Activated CD8-positive, alpha-beta memory T cell treated with anti-CD3 and anti-CD28 coated beads for 36 hours (primary cell): ENCODE data around the gene YY1. TPM values are rescaled to one million over a fixed set of nuclear protein-coding genes. Genes with fewer than 3 reads are reported as not detected.

Experiments
- CTCF ChIA-PET: fragments of 350-600 bp; sonication (Branson Sonifier 250); formaldehyde crosslinking; loops from one replicate; lab custom pipeline; 2021; ENCODE audit warnings: antibody characterized with exemption; lab: Charles Lee
- POLR2A ChIA-PET: fragments of 350-600 bp; sonication (Branson Sonifier 250); formaldehyde crosslinking; loops from one replicate; lab custom pipeline; 2021; ENCODE audit warnings: antibody characterized with exemption; lab: Charles Lee
- total RNA-seq, 2 experiments: library from RNA; stranded (reverse); gene quantifications; one replicate each; pipeline ENCODE4 v1.2.3, GENCODE V29; 2021

The YY1 gene
- total RNA-seq, 2 experiments from 2014 or later = 108 to 109 TPM

DNA sequence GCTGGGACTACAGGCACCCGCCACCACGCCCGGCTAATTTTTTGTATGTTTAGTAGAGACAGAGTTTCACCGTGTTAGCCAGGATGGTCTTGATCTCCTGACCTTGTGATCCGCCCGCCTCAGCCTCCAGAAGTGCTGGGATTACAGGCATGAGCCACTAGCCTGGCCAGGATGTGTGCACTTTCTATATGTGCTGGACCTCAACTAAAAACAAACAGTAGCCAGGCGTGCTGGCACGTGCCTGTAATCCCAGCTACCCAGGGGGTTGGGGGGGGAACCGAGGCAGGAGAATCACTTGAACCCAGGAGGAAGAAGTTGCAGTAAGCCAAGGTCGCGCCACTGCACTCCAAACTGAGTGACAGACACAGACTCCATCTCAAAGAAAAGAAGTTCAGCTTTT lies 57.8 kb downstream of the YY1 start:
- ChIA-PET POLR2A (interaction anchor here (0.6 kb wide), 2 partner anchors 62 to 81 kb away, joined by 3 to 6 read pairs; no protein-coding TSS in a partner anchor), CTCF (interaction anchor here (0.8 to 1.1 kb wide), 2 partner anchors 11 to 50 kb away, joined by 3 to 5 read pairs; no protein-coding TSS in a partner anchor)

DNA sequence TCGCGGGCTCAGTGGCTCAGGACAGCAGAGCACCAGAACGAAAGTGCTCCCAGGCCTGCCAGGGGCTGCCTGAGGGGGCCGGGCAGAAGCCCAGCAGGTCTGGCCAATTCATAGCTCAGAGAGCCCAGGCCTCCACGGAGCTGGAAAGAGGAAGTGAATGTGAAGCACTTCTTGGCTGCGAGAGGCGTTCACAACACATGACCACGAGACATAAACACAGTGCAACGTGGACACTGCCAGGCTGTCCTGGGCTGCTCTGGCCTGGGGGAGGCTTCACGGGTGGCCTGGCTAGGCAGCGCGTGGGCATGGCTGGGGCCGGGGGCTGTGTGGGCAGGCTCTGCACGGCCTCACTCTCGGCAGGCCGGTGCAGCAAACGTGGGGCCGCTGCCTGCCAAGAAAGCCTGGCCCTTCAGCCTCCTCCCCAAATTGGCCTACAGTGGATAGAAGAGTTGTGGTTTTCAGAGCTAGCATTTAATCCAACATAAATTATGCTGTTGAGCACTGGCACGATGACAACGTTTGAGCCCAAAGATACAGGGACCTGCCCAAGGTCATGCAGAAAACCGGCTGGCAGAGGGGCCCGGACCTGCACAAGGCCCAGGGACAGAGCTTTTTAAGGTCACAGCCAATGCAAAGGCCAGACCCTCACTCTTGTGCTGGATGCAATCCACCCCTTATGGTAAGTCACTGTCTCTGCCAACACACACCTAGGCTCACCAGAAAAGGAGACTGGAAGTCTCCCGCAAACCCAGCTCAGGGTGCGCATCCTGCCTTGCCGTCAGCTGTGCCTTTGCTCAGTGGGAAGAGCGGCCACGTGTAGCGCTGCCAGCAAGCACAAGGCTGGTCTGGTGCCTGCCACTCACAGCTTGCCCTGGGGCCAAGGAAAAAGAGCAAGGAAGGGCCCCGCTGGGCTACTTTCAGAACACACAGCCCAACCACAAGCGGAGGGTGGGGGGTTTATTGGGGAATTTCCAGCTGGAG lies 58.7 kb downstream of the YY1 start:
- POLR2A ChIA-PET = no interaction called here
- CTCF ChIA-PET = interaction anchor here (1.1 to 1.8 kb wide), 2 partner anchors 12 kb away, joined by 5 read pairs; no protein-coding TSS in a partner anchor

GRCh38 chr14:100298551-100299237 lies 59.8 kb downstream of the YY1 start:
- ChIA-PET POLR2A (no interaction called here), CTCF (interaction anchor here (1.8 kb wide), 1 partner anchor 13 kb away, joined by 5 read pairs; no protein-coding TSS in a partner anchor)

DNA sequence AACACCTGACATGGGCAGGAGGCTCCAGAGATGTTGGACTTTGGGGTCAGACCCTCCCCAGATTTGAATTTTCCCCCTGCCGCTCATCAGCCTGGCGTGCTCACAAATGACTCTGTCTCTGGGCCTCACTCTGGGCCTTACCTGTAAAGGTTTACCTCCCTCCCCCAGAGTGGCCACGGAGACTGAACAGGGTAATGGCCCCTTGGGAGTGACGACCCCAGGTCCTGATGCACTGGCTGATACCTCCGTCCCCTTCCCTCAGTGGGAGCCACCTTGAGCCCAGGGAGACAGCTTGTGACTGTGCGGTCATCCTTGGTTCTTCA lies 60.3 kb downstream of the YY1 start:
- ChIA-PET CTCF (interaction anchor here (0.6 to 1.8 kb wide), 2 partner anchors 13 to 907 kb away, joined by 3 to 5 read pairs; no protein-coding TSS in a partner anchor), POLR2A (no interaction called here)

DNA sequence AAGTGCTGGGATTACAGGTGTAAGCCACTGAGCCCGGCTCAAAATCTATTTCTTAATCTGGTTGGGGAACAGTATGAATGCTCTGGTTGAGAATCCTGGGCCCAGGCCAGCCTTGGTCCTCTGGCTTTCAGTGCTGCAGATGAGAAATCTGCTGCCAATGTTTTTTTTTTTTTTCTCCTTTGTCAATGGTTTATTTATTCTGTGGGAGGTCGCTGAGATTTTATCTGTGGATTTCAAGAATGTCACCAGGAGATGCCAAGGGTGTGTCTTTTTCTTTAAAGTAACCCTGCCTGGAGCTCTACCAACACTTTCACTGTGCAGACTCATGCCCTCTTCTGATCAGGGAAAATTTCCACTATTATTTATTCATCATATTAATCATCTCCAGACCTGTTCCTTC lies 63.7 kb downstream of the YY1 start:
- POLR2A ChIA-PET = no interaction called here
- CTCF ChIA-PET = interaction anchor here (0.6 to 3.2 kb wide), 6 partner anchors 12 to 193 kb away, joined by 3 to 10 read pairs (median 4); a partner anchor contains a TSS

GRCh38 chr14:100303179-100303578 lies 64.2 kb downstream of the YY1 start:
- ChIA-PET POLR2A (interaction anchor here (0.7 kb wide), 1 partner anchor 45 kb away, joined by 3 read pairs; no protein-coding TSS in a partner anchor), CTCF (interaction anchor here (0.6 to 3.2 kb wide), 7 partner anchors 13 to 113 kb away, joined by 3 to 11 read pairs (median 4); a partner anchor contains a TSS)

GRCh38 chr14:100303925-100304324 lies 65.0 kb downstream of the YY1 start:
- ChIA-PET POLR2A (interaction anchor here (0.7 kb wide), 1 partner anchor 46 kb away, joined by 3 read pairs; no protein-coding TSS in a partner anchor), CTCF (interaction anchor here (0.8 to 3.2 kb wide), 6 partner anchors 13 to 314 kb away, joined by 3 to 11 read pairs (median 4); no protein-coding TSS in a partner anchor)

DNA sequence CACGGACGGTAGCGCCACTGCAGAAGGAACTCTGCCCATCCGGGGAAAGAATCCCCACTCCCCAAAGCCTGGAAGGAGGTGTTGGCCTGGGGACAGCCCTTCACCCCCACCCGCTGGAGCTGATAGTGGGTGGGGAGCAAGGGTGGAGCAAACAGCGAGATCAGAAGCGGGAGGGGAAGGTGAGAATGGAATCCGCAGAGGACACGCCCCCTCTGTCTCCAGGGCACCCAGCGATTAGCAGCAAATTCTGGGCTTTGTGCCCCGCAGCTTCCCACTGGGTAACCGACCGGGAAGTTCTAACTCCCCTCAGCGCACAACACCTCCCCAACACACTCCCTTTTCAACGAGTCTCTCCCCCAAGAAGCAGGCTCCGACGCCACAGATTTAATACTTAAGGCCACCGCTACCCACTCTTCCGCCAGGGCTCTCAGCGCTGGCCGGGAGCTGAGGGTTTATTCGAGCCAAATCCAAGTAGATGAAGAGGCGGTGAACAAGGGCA lies 65.9 kb downstream of the YY1 start:
- CTCF ChIA-PET = interaction anchor here (2.7 kb wide), 1 partner anchor 18 kb away, joined by 11 read pairs; no protein-coding TSS in a partner anchor
- POLR2A ChIA-PET = interaction anchor here (0.6 kb wide), 1 partner anchor 66 kb away, joined by 3 read pairs; no protein-coding TSS in a partner anchor

DNA sequence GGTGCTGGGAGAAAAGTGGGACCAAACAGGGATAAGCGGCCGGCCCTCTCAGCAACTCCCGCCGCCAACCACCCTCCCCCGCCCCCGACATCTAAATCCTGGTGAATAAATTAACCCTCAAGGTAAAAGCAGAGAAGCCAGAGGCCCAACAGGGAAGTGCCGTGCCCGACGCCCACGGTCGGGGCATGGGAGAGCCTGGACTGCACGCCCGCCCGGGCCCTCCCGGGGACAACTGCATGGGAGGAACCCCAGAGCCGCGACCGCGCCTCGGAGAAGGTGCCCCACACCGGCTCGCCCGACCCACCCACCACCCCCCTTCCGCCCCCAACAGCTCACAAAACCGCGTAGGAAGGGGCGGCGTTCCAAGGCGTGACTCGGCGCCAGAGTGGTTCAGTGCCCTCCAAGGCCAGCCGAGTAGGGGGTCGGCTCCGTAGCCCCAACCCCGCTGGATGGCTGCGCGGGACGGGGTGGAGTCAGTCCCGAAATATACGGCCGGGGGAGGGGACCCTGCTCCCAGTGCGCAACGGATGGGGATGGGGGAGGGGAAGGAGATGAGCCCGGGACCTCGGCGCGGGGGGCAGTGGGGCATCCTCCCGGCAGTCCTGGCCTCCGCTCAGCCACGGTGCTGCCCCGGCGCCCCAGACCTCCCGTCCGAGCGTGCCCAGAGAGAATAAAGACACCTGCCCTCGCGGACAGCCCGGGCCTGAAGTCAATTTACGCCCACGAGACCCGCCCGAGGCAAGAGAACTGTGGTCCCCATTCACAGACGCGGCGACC lies 66.6 kb downstream of the YY1 start:
- ChIA-PET CTCF (interaction anchor here (1.0 to 2.7 kb wide), 2 partner anchors 19 to 20 kb away, joined by 4 to 11 read pairs; no protein-coding TSS in a partner anchor), POLR2A (interaction anchor here (0.6 kb wide), 1 partner anchor 66 kb away, joined by 3 read pairs; no protein-coding TSS in a partner anchor)

DNA sequence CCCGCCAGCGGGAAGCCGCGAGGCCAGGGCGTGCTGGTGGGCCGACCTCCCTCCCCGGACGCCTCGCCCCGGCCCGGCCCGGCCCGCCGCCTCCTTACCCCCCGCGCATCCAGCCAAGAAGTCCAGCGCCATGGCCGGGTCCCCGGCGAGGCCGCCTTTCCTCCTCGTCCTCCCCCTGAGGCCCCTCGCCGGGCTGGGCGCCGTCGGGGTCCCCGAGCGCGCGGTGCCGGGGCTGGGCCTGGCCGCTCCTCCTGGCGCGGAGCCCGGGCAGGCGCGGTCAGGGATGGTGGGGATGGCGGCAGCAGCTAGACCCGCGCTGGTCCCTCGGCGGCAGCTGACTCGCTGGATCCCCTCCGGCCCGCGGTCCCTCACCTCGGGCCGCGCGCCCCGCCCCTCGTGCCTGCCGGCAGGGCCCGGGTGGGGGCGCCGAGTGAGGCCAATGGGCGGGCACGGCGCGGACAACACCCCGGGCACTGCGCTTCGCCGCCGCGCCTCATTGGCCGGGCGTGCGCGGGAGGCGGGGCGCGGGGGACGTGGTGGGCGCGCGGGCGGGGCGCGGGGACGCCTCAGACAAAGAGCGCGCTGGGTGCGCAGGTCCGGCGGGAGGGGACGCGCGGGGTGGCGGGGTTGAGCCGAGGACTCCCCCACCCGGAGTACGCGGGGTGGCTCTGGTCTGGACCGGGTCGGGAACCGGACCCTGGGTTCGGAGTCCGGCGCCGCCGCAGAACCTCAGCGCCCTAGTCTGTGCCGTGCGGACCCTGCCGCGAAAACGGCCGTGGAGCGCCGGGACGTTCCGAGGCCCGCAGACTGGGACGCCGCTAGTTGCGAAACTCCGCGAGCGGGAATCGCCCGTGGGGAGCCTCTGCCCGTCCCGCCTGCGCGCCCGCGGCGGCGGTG lies 67.4 kb downstream of the YY1 start, which contains the start of gene SLC25A29:
Gene SLC25A29, minus strand, starts transcription at position 344 of the 897 bp plus-strand sequence. Its CDS starts 212 bp downstream, at position 132.
- CTCF ChIA-PET = interaction anchor here (1.0 kb wide), 1 partner anchor 21 kb away, joined by 4 read pairs; no protein-coding TSS in a partner anchor
- POLR2A ChIA-PET = no interaction called here

DNA sequence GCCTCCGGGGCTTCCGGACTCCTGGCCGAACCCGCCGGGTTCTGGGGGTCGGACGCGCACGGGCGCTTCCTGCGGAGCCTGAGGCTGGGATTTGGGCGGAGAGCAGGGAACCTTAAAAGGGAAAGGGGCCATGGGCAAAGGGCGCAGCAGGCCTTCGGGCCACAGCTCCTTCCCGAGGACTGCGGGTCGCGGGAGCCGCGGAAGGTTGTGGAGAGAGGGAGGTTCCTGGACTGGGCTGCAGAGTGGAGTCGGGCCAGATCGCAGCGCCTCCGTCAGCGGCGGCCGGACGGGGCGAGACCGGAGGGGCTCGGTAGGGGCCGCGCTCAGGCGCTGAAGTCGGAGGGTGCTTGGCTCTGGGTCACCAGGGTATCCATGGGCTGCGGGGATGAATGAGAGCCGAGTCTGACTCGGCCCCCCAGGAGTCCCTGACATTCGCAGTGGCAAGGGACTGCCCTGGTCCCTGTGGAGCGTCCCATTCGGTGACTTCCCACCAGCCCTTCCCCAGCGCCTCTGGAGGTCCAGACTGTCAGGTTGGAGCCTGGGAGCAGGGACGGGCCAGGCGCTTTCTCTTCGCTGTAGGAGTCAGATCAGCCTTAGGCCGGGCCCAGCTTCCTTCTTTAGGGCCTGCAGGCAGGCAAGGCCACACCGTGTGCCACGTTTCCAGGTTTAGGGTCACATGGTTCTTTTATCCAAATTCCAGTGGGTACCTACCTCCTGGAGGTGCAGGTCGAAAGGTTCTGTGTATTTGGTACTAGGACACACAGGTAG lies 68.2 kb downstream of the YY1 start:
- ChIA-PET CTCF (interaction anchor here (1.7 kb wide), 1 partner anchor 21 kb away, joined by 5 read pairs; no protein-coding TSS in a partner anchor), POLR2A (no interaction called here)

DNA sequence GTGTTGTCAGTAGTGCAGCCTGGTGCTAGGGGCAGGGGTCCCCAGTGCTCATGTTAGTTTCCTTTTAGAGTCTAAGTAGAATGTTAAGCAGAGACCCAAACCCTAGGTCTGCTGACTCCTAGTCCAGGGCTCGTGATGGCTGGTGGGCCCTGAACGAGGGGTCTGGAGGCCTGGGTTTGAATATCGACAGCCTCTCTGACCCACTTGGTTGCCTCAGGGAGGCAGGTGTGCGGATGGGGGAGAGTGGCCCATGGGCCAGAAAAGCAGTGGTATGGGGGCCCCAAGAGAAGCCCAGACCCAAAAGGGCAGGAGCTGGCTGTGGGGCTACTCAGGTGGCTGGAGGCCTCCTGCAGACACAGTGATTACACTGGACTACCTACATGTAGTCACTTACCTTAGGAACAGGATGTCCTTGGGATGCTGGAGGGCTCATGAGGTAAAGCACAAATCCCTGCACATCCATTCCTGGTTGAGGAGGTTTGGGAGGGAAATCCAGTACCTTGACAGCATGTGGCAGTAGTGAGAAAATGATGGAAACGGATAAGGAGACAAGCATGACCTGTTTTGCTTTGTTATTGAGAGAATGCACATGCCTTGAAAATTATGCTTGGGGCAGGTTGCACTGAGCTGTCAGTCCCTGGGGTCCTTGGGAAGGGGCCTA lies 69.0 kb downstream of the YY1 start:
- ChIA-PET CTCF (interaction anchor here (1.2 to 1.7 kb wide), 2 partner anchors 22 to 67 kb away, joined by 3 to 5 read pairs; no protein-coding TSS in a partner anchor), POLR2A (interaction anchor here (0.7 kb wide), 1 partner anchor 25 kb away, joined by 3 read pairs; no protein-coding TSS in a partner anchor)

GRCh38 chr14:100308427-100308792 lies 69.5 kb downstream of the YY1 start:
- POLR2A ChIA-PET = interaction anchor here (0.7 kb wide), 1 partner anchor 25 kb away, joined by 3 read pairs; no protein-coding TSS in a partner anchor
- CTCF ChIA-PET = interaction anchor here (1.2 to 1.7 kb wide), 2 partner anchors 22 to 67 kb away, joined by 3 to 5 read pairs; no protein-coding TSS in a partner anchor

DNA sequence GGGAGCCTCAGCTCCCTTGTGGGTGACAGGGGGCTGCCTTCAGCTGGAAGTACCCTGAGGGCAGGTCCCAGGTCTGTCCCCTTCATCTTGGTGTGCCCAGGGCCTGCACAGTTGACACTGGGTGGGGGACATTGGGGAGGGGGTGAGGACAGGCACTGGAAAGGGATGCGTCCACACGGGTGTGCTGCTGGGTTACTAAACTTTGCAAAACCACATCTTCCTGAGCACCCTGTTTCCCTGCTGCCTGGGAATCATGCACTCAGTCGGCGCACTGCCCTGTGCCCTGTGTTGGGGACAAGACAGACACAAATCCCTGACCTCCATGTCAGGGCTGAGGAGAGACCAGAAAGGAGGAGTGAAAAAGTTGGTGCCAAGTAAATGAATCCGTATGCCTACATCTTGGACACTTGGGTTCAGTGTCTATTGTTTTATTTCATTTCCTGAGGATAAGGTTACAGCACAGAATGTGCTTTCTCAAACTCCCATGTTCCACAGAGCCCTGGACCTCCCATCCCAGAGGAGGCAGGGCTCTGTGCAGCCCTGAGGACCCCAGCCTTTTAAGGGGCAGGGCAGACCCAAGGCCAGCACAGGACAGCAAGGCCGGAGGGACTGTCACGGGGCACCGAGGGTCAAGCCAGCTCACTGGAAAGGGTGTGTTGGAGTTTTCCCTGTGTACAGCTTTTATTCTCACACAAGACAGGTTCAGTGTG lies 70.2 kb downstream of the YY1 start:
- ChIA-PET CTCF (interaction anchor here (1.2 kb wide), 1 partner anchor 68 kb away, joined by 3 read pairs; no protein-coding TSS in a partner anchor), POLR2A (interaction anchor here (0.7 kb wide), 1 partner anchor 24 kb away, joined by 3 read pairs; no protein-coding TSS in a partner anchor)
